Measurements from ENCODE around the gene NAV2.

NAV2 gene

GRCh38 chr11:20138707-20139106 lies 426.1 kb downstream of the NAV2 start:
- H3K27me3 Mint-ChIP-seq (ENCODE audit: low read depth), result peaks cover 34% of the 10 kb centered on the region
- no peak overlapping the region for H3K27ac Mint-ChIP-seq
- no peaks in the 10 kb centered on the region for H3K4me1 Mint-ChIP-seq (ENCODE audit: low read depth)
- no peaks in the 10 kb centered on the region for H3K36me3 Mint-ChIP-seq (ENCODE audit: low read depth)
- H3K9me3 Mint-ChIP-seq, result no peaks in the 10 kb centered on the region
- no peak overlapping the region for H3K4me3 Mint-ChIP-seq

GRCh38 chr11:20154381-20154780 lies 441.7 kb downstream of the NAV2 start:
- no peak overlapping the region for H3K4me3 Mint-ChIP-seq
- peaks cover 51% of the 10 kb centered on the region for H3K27me3 Mint-ChIP-seq (ENCODE audit: low read depth)
- peaks cover 14% of the 10 kb centered on the region for H3K4me1 Mint-ChIP-seq (ENCODE audit: low read depth)
- peaks cover 12% of the 10 kb centered on the region for H3K9me3 Mint-ChIP-seq
- peaks cover 11% of the 10 kb centered on the region for H3K36me3 Mint-ChIP-seq (ENCODE audit: low read depth)
- no peak overlapping the region for H3K27ac Mint-ChIP-seq

- Mint-ChIP-seq H3K27me3 (ENCODE audit: low read depth) (peaks cover 61% of the 10 kb centered on the region), H3K9me3 (peaks cover 15% of the 10 kb centered on the region), H3K36me3 (ENCODE audit: low read depth) (peaks cover 11% of the 10 kb centered on the region), H3K4me3 (peak overlapping the region; percentile 21), H3K27ac (peak overlapping the region; percentile 42), H3K4me1 (ENCODE audit: low read depth) (peaks cover 14% of the 10 kb centered on the region)
Measured at GRCh38 chr11:20155683-20156279, 443.1 kb downstream of the NAV2 start.

- Mint-ChIP-seq H3K9me3 (peaks cover 15% of the 10 kb centered on the region), H3K4me1 (ENCODE audit: low read depth) (peaks cover 14% of the 10 kb centered on the region), H3K27me3 (ENCODE audit: low read depth) (peaks cover 65% of the 10 kb centered on the region), H3K36me3 (ENCODE audit: low read depth) (peaks cover 11% of the 10 kb centered on the region), H3K27ac (peak overlapping the region; percentile 57), H3K4me3 (peak overlapping the region; percentile 21)
Measured at GRCh38 chr11:20156280-20156875, 443.7 kb downstream of the NAV2 start.

- Mint-ChIP-seq H3K4me1 (ENCODE audit: low read depth) (peaks cover 14% of the 10 kb centered on the region), H3K36me3 (ENCODE audit: low read depth) (peaks cover 14% of the 10 kb centered on the region), H3K27me3 (ENCODE audit: low read depth) (peaks cover 70% of the 10 kb centered on the region), H3K4me3 (no peak overlapping the region), H3K27ac (no peak overlapping the region), H3K9me3 (peaks cover 18% of the 10 kb centered on the region)
Measured at GRCh38 chr11:20156876-20157613, 444.4 kb downstream of the NAV2 start.

- H3K9me3 Mint-ChIP-seq, result peaks cover 21% of the 10 kb centered on the region
- H3K27me3 Mint-ChIP-seq (ENCODE audit: low read depth), result peaks cover 77% of the 10 kb centered on the region
- H3K27ac Mint-ChIP-seq, result no peak overlapping the region
- H3K4me3 Mint-ChIP-seq, result no peak overlapping the region
- peaks cover 14% of the 10 kb centered on the region for H3K4me1 Mint-ChIP-seq (ENCODE audit: low read depth)
- peaks cover 18% of the 10 kb centered on the region for H3K36me3 Mint-ChIP-seq (ENCODE audit: low read depth)
Measured at GRCh38 chr11:20157728-20158127, 445.1 kb downstream of the NAV2 start.

GRCh38 chr11:20158597-20159257 lies 446.1 kb downstream of the NAV2 start:
- H3K4me1 Mint-ChIP-seq (ENCODE audit: low read depth), result peaks cover 14% of the 10 kb centered on the region
- peak overlapping the region; percentile 10 for H3K4me3 Mint-ChIP-seq
- peaks cover 21% of the 10 kb centered on the region for H3K9me3 Mint-ChIP-seq
- peak overlapping the region; percentile 59 for H3K27ac Mint-ChIP-seq
- H3K27me3 Mint-ChIP-seq (ENCODE audit: low read depth), result peaks cover 83% of the 10 kb centered on the region
- H3K36me3 Mint-ChIP-seq (ENCODE audit: low read depth), result peaks cover 18% of the 10 kb centered on the region

- peaks cover 14% of the 10 kb centered on the region for H3K4me1 Mint-ChIP-seq (ENCODE audit: low read depth)
- H3K36me3 Mint-ChIP-seq (ENCODE audit: low read depth), result peaks cover 18% of the 10 kb centered on the region
- peaks cover 21% of the 10 kb centered on the region for H3K9me3 Mint-ChIP-seq
- H3K4me3 Mint-ChIP-seq, result no peak overlapping the region
- H3K27ac Mint-ChIP-seq, result peak overlapping the region; percentile 58
- H3K27me3 Mint-ChIP-seq (ENCODE audit: low read depth), result peaks cover 91% of the 10 kb centered on the region
Measured at GRCh38 chr11:20159466-20160381, 447.1 kb downstream of the NAV2 start.

- Mint-ChIP-seq H3K27me3 (ENCODE audit: low read depth) (peaks cover 93% of the 10 kb centered on the region), H3K4me1 (ENCODE audit: low read depth) (peaks cover 14% of the 10 kb centered on the region), H3K4me3 (no peak within 1 kb of the TSS), H3K36me3 (ENCODE audit: low read depth) (peaks cover 18% of the 10 kb centered on the region), H3K27ac (peak within 1 kb of the TSS; percentile 63), H3K9me3 (peaks cover 21% of the 10 kb centered on the region)
Measured at GRCh38 chr11:20160425-20161229, 448.0 kb downstream of the NAV2 start, which contains the start of gene DBX1. Gene DBX1 (minus strand): TSS chr11:20160475. CDS start chr11:20160324, 151 bp downstream.

GRCh38 chr11:20161230-20161918 lies 448.7 kb downstream of the NAV2 start:
- Mint-ChIP-seq H3K27me3 (ENCODE audit: low read depth) (peaks cover 87% of the 10 kb centered on the region), H3K9me3 (peaks cover 21% of the 10 kb centered on the region), H3K36me3 (ENCODE audit: low read depth) (peaks cover 16% of the 10 kb centered on the region), H3K4me1 (ENCODE audit: low read depth) (peaks cover 10% of the 10 kb centered on the region), H3K27ac (no peak overlapping the region), H3K4me3 (no peak overlapping the region)

- Mint-ChIP-seq H3K4me3 (no peak overlapping the region), H3K27ac (peak overlapping the region; percentile 65)
Measured at GRCh38 chr11:20161923-20162744, 449.5 kb downstream of the NAV2 start.

More at GRCh38 chr11:20161923-20162744, 449.5 kb downstream of the NAV2 start:
- peaks cover 82% of the 10 kb centered on the region for H3K27me3 Mint-ChIP-seq (ENCODE audit: low read depth)
- peaks cover 16% of the 10 kb centered on the region for H3K36me3 Mint-ChIP-seq (ENCODE audit: low read depth)
- peaks cover 21% of the 10 kb centered on the region for H3K9me3 Mint-ChIP-seq
- H3K4me1 Mint-ChIP-seq (ENCODE audit: low read depth), result peaks cover 10% of the 10 kb centered on the region

Measured in T-helper 1 cell treated with Interleukin-12 subunit alpha and Interleukin-12 subunit beta and Interleukin-4 antibody, amounts not matched to agents 30 μg/mL and 1 μg/mL, for 36 hours (primary cell).